DND-41 (cell line): ENCODE results near the gene HACD2.

Experiments
- ATAC-seq: fragments of 200-7000 bp; cut with Tn5 transposase; 3 replicates; pipeline ENCODE4 v1.9.1; 2021; ENCODE audit warnings: low read depth; ENCODE audit not compliant: insufficient read depth
- DNase-seq: peaks from one replicate; pipeline ENCODE4 v3.0.0-alpha.2; 2020
- H2AFZ ChIP-seq: 2 replicates; pipeline ENCODE4 v1.6.0; 2012; ENCODE audit warnings: low read depth, low read length
- H3K27ac ChIP-seq: 2 replicates; pipeline ENCODE4 v1.5.1; 2012; ENCODE audit warnings: low read length, inconsistent platforms
- H3K27me3 ChIP-seq: fragments of 200-600 bp; sonication (generic); 2 replicates; pipeline ENCODE4 v1.6.0; 2012; ENCODE audit warnings: low read length, mild to moderate bottlenecking, inconsistent platforms; ENCODE audit not compliant: insufficient read depth, poor library complexity
- H3K36me3 ChIP-seq: 2 replicates; pipeline ENCODE4 v1.5.1; 2012; ENCODE audit warnings: low read length, inconsistent platforms; ENCODE audit not compliant: insufficient read depth
- H3K4me1 ChIP-seq: 2 replicates; pipeline ENCODE4 v1.5.1; 2012; ENCODE audit warnings: mild to moderate bottlenecking, low read length; ENCODE audit not compliant: insufficient read depth
- H3K4me2 ChIP-seq: 2 replicates; pipeline ENCODE4 v1.6.0; 2012; ENCODE audit warnings: mild to moderate bottlenecking, moderate library complexity, low read length, inconsistent platforms; ENCODE audit not compliant: insufficient read depth
- H3K4me3 ChIP-seq, 2 experiments: fragments of 200-600 bp in 1 of 2; shearing (Covaris generic) in 1 of 2; 2 replicates each; pipeline ENCODE4 v1.5.1; 2012 to 2016; ENCODE audit warnings: inconsistent platforms in 2 of 2, low read length in 2 of 2, mild to moderate bottlenecking in 2 of 2, low read depth in 1 of 2, moderate library complexity in 1 of 2
- H3K79me2 ChIP-seq: 2 replicates; pipeline ENCODE4 v1.6.0; 2012; ENCODE audit warnings: low read length, inconsistent platforms; ENCODE audit not compliant: insufficient read depth
- H3K9ac ChIP-seq: 2 replicates; pipeline ENCODE4 v1.6.0; 2012; ENCODE audit warnings: low read depth, mild to moderate bottlenecking, inconsistent platforms, low read length, moderate library complexity
- H3K9me3 ChIP-seq: 2 replicates; pipeline ENCODE4 v1.5.1; 2012; ENCODE audit warnings: low read length, moderate library complexity, mild to moderate bottlenecking, inconsistent platforms; ENCODE audit not compliant: insufficient read depth, severe bottlenecking
- H4K20me1 ChIP-seq: 2 replicates; pipeline ENCODE4 v1.6.0; 2012; ENCODE audit warnings: low read length; ENCODE audit not compliant: insufficient read depth
- EZH2 ChIP-seq: IDR thresholded peaks from 3 replicates; pipeline ENCODE4 v1.6.1; 2012; ENCODE audit warnings: borderline replicate concordance, low read depth, mild to moderate bottlenecking, moderate library complexity, low read length, inconsistent platforms; ENCODE audit not compliant: severe bottlenecking
- TF ChIP-seq, protein P1 (sequence below): IDR thresholded peaks from 2 replicates; pipeline ENCODE4 v1.5.1; 2012; ENCODE audit warnings: borderline replicate concordance, low read length, moderate library complexity, mild to moderate bottlenecking; ENCODE audit not compliant: poor library complexity, severe bottlenecking; ENCODE audit errors: extremely low read depth

HACD2 gene

GRCh38 chr3:123553536-123553935, 31.3 kb downstream of the HACD2 start:
- no peak overlapping the region for H3K4me3 ChIP-seq
- H2AFZ ChIP-seq: no peak overlapping the region
- ATAC-seq (no peak), DNase-seq (no peak)
- peaks cover 11% of the 10 kb centered on the region; the same call in 1 of the 2 replicates for H3K36me3 ChIP-seq
- H3K27me3 ChIP-seq: no peaks in the 10 kb centered on the region
- H4K20me1 ChIP-seq: no peaks in the 10 kb centered on the region
- H3K79me2 ChIP-seq: no peaks in the 10 kb centered on the region
- TF ChIP-seq, protein P1, sequence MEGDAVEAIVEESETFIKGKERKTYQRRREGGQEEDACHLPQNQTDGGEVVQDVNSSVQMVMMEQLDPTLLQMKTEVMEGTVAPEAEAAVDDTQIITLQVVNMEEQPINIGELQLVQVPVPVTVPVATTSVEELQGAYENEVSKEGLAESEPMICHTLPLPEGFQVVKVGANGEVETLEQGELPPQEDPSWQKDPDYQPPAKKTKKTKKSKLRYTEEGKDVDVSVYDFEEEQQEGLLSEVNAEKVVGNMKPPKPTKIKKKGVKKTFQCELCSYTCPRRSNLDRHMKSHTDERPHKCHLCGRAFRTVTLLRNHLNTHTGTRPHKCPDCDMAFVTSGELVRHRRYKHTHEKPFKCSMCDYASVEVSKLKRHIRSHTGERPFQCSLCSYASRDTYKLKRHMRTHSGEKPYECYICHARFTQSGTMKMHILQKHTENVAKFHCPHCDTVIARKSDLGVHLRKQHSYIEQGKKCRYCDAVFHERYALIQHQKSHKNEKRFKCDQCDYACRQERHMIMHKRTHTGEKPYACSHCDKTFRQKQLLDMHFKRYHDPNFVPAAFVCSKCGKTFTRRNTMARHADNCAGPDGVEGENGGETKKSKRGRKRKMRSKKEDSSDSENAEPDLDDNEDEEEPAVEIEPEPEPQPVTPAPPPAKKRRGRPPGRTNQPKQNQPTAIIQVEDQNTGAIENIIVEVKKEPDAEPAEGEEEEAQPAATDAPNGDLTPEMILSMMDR: no peak
- TF ChIP-seq EZH2: no peak
- peaks cover 3% of the 10 kb centered on the region for H3K9me3 ChIP-seq
- H3K4me2 ChIP-seq: no peak overlapping the region
- H3K4me1 ChIP-seq: no peaks in the 10 kb centered on the region
- no peak overlapping the region for H3K27ac ChIP-seq
- no peak overlapping the region for H3K9ac ChIP-seq

- no peaks in the 10 kb centered on the region for H3K27me3 ChIP-seq
These were observed 32.1 kb downstream of the HACD2 start for GRCh38 chr3:123552768-123553167.

DNA sequence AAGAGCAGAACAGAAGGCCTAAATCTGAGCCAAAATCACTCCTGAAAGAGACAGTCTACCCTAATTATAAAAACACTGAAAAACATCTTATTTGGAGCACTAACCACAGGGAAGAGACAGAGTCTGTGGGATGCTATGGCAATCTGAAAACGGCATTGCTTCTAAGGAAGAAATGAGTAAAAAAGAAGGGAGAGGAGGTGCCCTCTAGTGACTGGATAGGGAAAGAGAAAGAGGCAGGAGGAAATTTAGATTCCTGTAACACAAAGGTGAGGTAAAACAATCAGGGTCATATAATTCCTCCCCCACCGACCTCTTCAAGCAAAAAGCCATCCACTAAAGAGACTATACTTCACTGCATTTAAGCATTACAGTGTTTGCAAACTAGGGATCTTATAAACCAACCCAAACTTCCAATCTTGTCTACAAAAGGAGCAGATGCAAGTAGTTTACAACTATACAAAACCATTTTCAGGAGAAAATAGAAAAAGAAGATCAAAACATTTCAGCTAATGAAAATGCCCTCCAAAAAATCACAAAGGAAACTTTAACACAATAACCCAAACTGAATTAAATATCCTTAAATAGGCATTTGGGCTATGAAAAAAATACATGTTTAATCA, 32.6 kb downstream of the HACD2 start:
- TF ChIP-seq, protein P1: peak; percentile 68
- no peak for TF ChIP-seq EZH2
- Histone ChIP-seq H3K36me3 (peaks cover 16% of the 10 kb centered on the region; the same call in 1 of the 2 replicates), H3K9ac (no peak overlapping the region), H3K4me1 (no peaks in the 10 kb centered on the region), H3K27ac (no peak overlapping the region), H3K4me3 (no peak overlapping the region), H4K20me1 (no peaks in the 10 kb centered on the region), H3K27me3 (no peaks in the 10 kb centered on the region), H3K4me2 (no peak overlapping the region), H2AFZ (no peak overlapping the region), H3K79me2 (no peaks in the 10 kb centered on the region), H3K9me3 (peaks cover 3% of the 10 kb centered on the region)
- ATAC-seq (no peak), DNase-seq (no peak)

More at GRCh38 chr3:123552768-123553167, 32.1 kb downstream of the HACD2 start:
- no peak overlapping the region for H2AFZ ChIP-seq
- no peaks in the 10 kb centered on the region for H4K20me1 ChIP-seq
- TF ChIP-seq, protein P1: no peak
- no peak for TF ChIP-seq EZH2
- H3K4me1 ChIP-seq: no peaks in the 10 kb centered on the region
- H3K79me2 ChIP-seq: no peaks in the 10 kb centered on the region
- no peak overlapping the region for H3K9ac ChIP-seq
- H3K4me2 ChIP-seq: no peak overlapping the region
- peaks cover 3% of the 10 kb centered on the region for H3K9me3 ChIP-seq
- no peak overlapping the region for H3K27ac ChIP-seq
- H3K36me3 ChIP-seq: peaks cover 11% of the 10 kb centered on the region; the same call in 1 of the 2 replicates
- H3K4me3 ChIP-seq: no peak overlapping the region
- DNase-seq: no peak
- no peak for ATAC-seq
